Loucy (cell line): Measurements from ENCODE around the gene KCNH1.
"Not testable (repeated sequence)": the region's sequence is repeated elsewhere in the genome, so short reads cannot be mapped to it uniquely, and the experiment has no call there.

Source experiments
- H2AFZ ChIP-seq: fragments of 200-600 bp; sonication (generic); 2 replicates; pipeline ENCODE4 v1.6.0; 2016; ENCODE audit warnings: antibody characterized with exemption, mild to moderate bottlenecking, low read length, moderate library complexity
- H3F3A ChIP-seq: fragments of 200-600 bp; 2 replicates; pipeline ENCODE4 v1.6.0; 2016; ENCODE audit warnings: antibody characterized with exemption, low read depth, mild to moderate bottlenecking
- H3K27me3 ChIP-seq: fragments of 200-600 bp; sonication (generic); 2 replicates; pipeline ENCODE4 v1.6.1; 2014; ENCODE audit warnings: low read length, mild to moderate bottlenecking; ENCODE audit not compliant: insufficient read depth, poor library complexity, severe bottlenecking
- H3K36me3 ChIP-seq: fragments of 200-600 bp; sonication (generic); 2 replicates; pipeline ENCODE4 v1.6.1; 2016; ENCODE audit warnings: low read length; ENCODE audit not compliant: insufficient read depth
- H3K4me1 ChIP-seq: fragments of 200-600 bp; sonication (generic); 2 replicates; pipeline ENCODE4 v1.5.1; 2014; ENCODE audit warnings: low read length, mild to moderate bottlenecking; ENCODE audit not compliant: insufficient read depth, poor library complexity, severe bottlenecking
- H3K4me2 ChIP-seq: fragments of 200-600 bp; sonication (generic); 2 replicates; pipeline ENCODE4 v1.6.0; 2014; ENCODE audit warnings: antibody characterized with exemption, low read length, low read depth, mild to moderate bottlenecking; ENCODE audit not compliant: poor library complexity, severe bottlenecking
- H3K4me3 ChIP-seq: fragments of 200-600 bp; sonication (generic); 2 replicates; pipeline ENCODE4 v1.5.1; 2014; ENCODE audit warnings: low read length, mild to moderate bottlenecking, mixed read lengths; ENCODE audit not compliant: poor library complexity, severe bottlenecking
- H3K79me2 ChIP-seq: fragments of 200-600 bp; sonication (generic); 2 replicates; pipeline ENCODE4 v1.6.1; 2014; ENCODE audit warnings: low read length; ENCODE audit not compliant: insufficient read depth
- H3K9ac ChIP-seq: fragments of 200-600 bp; sonication (generic); 2 replicates; pipeline ENCODE4 v1.6.0; 2014; ENCODE audit warnings: mild to moderate bottlenecking, low read depth, low read length, moderate library complexity; ENCODE audit not compliant: poor library complexity, severe bottlenecking
- H3K9me2 ChIP-seq: fragments of 200-600 bp; sonication (generic); replicated peaks from 2 replicates; pipeline ENCODE4 v1.6.1; 2016; ENCODE audit warnings: low read depth, low read length, mixed read lengths
- H3K9me3 ChIP-seq: fragments of 200-600 bp; sonication (generic); 2 replicates; pipeline ENCODE4 v1.6.1; 2014; ENCODE audit warnings: mild to moderate bottlenecking, antibody characterized with exemption, low read length, low read depth; ENCODE audit not compliant: insufficient read depth
- H4K20me1 ChIP-seq: fragments of 200-600 bp; sonication (generic); 2 replicates; pipeline ENCODE4 v1.6.0; 2014; ENCODE audit warnings: antibody characterized with exemption, low read length, mild to moderate bottlenecking; ENCODE audit not compliant: insufficient read depth, poor library complexity, severe bottlenecking
- CTCF ChIP-seq: fragments of 200-600 bp; sonication (generic); conservative IDR thresholded peaks from 2 replicates; pipeline ENCODE4 v1.5.1; 2014; ENCODE audit warnings: mild to moderate bottlenecking, antibody characterized with exemption, low read length
- EZH2phosphoT487 ChIP-seq: fragments of 200-600 bp; IDR thresholded peaks from 2 replicates; pipeline ENCODE4 v1.6.1; 2018; ENCODE audit warnings: antibody characterized with exemption, mild to moderate bottlenecking, moderate library complexity, borderline replicate concordance

The KCNH1 gene

GRCh38 chr1:210949940-210950546 is 183.9 kb downstream of the KCNH1 start:
- not testable (repeated sequence) for H3K4me3 ChIP-seq, H3K9ac ChIP-seq, H3K4me1 ChIP-seq, H3K4me2 ChIP-seq, H3K9me2 ChIP-seq, H3K36me3 ChIP-seq, H3K27me3 ChIP-seq, H3F3A ChIP-seq, H3K9me3 ChIP-seq, H2AFZ ChIP-seq, H3K79me2 ChIP-seq, H4K20me1 ChIP-seq
- peak; percentile 63 for TF ChIP-seq CTCF

GRCh38 chr1:210949489-210949888 is 184.5 kb downstream of the KCNH1 start:
- H3K4me1 ChIP-seq = peaks cover 8% of the 10 kb centered on the region
- no peak overlapping the region for H2AFZ ChIP-seq
- H3K9ac ChIP-seq = no peak overlapping the region
- H3K4me3 ChIP-seq = no peak overlapping the region
- H3F3A ChIP-seq = no peaks in the 10 kb centered on the region
- H3K9me2 ChIP-seq = no peaks in the 10 kb centered on the region
- no peaks in the 10 kb centered on the region for H3K36me3 ChIP-seq
- TF ChIP-seq EZH2phosphoT487 (no peak), CTCF (no peak)
- H3K79me2 ChIP-seq = no peaks in the 10 kb centered on the region
- H4K20me1 ChIP-seq = no peaks in the 10 kb centered on the region
- no peak overlapping the region for H3K4me2 ChIP-seq
- H3K9me3 ChIP-seq = no peaks in the 10 kb centered on the region
- H3K27me3 ChIP-seq = no peaks in the 10 kb centered on the region

DNA sequence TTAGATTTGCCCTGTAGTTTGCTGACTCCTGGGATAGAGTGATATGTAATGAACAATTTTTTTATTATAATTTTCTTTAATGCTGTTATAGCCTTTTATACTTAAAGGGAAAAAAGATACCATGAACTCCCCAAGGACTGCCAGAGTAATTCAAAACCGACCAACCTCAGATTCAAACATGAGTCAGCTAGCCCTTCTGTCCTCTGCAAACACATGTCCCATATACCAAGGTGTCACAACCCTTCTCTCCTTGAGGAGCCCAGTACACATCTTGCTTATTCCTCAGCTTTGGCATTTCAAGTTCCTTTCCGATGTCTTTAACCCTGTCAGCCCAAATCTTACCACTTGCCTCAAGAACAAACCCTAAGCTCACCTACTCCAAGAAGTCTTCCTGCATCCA is 184.9 kb downstream of the KCNH1 start:
- Histone ChIP-seq H3K27me3 (no peaks in the 10 kb centered on the region), H3F3A (no peaks in the 10 kb centered on the region), H3K9me3 (no peaks in the 10 kb centered on the region), H4K20me1 (no peaks in the 10 kb centered on the region), H3K4me1 (peaks cover 12% of the 10 kb centered on the region), H3K9ac (no peak overlapping the region), H3K4me3 (no peak overlapping the region), H3K4me2 (no peak overlapping the region), H3K9me2 (no peaks in the 10 kb centered on the region), H2AFZ (no peak overlapping the region), H3K36me3 (no peaks in the 10 kb centered on the region), H3K79me2 (no peaks in the 10 kb centered on the region)
- TF ChIP-seq CTCF (no peak), EZH2phosphoT487 (no peak)
